Esophagus squamous epithelium (tissue), 5 donors: ENCODE measurements around the gene PSAPL1. TPM values are rescaled to one million over a fixed set of nuclear protein-coding genes. Genes with fewer than 3 reads are reported as not detected.
A peak's percentile ranks its signal among the peaks of the same experiment; 100 is the strongest.

ENCODE experiments used
- DNase-seq: peaks from one replicate; lab custom pipeline; 2025; lab: John Stamatoyannopoulos, UW
- H3K27ac ChIP-seq, 4 donors: fragments of 200-600 bp; sonication (generic); one replicate each; pipeline ENCODE4 v1.5.1; 2016 to 2019; ENCODE audit warnings: mild to moderate bottlenecking in 1 of 4
- H3K27me3 ChIP-seq, 4 donors: fragments of 200-600 bp; sonication (generic); 1 replicate in 3 of 4; 2 replicates in 1 of 4; pipeline versions ENCODE4 v1.5.1 to v1.6.0; 2017 to 2021; ENCODE audit warnings: antibody characterized with exemption in 1 of 4
- H3K36me3 ChIP-seq, 3 donors: fragments of 200-600 bp; sonication (generic); one replicate each; pipeline ENCODE4 v1.5.1; 2016 to 2019
- H3K4me1 ChIP-seq, 3 donors: fragments of 200-600 bp; sonication (generic); one replicate each; pipeline ENCODE4 v1.5.1; 2017 to 2019
- H3K4me3 ChIP-seq, 4 donors: fragments of 200-600 bp; sonication (generic); 1 replicate in 3 of 4; 2 replicates in 1 of 4; pipeline ENCODE4 v1.5.1; 2016 to 2019; ENCODE audit warnings: mild to moderate bottlenecking in 2 of 4, moderate library complexity in 1 of 4
- H3K9me3 ChIP-seq, 3 donors: fragments of 200-600 bp; sonication (generic); one replicate each; pipeline ENCODE4 v1.5.1; 2016 to 2019
- POLR2A ChIP-seq, 4 donors: fragments of 450-650 bp; IDR thresholded peaks; one replicate each; pipeline ENCODE4 v1.6.1; 2017; ENCODE audit warnings: antibody characterized with exemption in 4 of 4, mild to moderate bottlenecking in 4 of 4, moderate library complexity in 3 of 4
- WGBS, 2 donors: methylation state at CpG; one replicate each; pipeline ENCODE4 v1.1.5; 2018; 5-methylcytosine and 5-hydroxymethylcytosine counted together
- intact Hi-C: fragments of 100-400 bp; cut with DNase I; formaldehyde crosslinking; loops from one replicate; pipeline ENCODE4 v1.15.0; 2022
- total RNA-seq, 4 donors: library from RNA; depleted of rRNA; stranded (reverse); fragments of >200 nt; gene quantifications; one replicate each; pipeline ENCODE4 v1.1.0, GENCODE V29; 2016
- TF ChIP-seq, protein P1 (sequence below), 6 experiments: fragments of 450-650 bp in 4 of 6; fragments of 200-600 bp in 2 of 6; sonication (generic) in 2 of 6; IDR thresholded peaks; one replicate each; pipeline ENCODE4 v1.5.1; 2016 to 2019; ENCODE audit warnings: antibody characterized with exemption in 6 of 6, mild to moderate bottlenecking in 4 of 6, moderate library complexity in 4 of 6
- donor health status: DM: yes; HTN: yes; CAD: no.

PSAPL1 gene
- total RNA-seq, 4 donors from 2014 or later: under 0.01 to 0.15 (median 0.09) TPM; not detected in 1

DNA sequence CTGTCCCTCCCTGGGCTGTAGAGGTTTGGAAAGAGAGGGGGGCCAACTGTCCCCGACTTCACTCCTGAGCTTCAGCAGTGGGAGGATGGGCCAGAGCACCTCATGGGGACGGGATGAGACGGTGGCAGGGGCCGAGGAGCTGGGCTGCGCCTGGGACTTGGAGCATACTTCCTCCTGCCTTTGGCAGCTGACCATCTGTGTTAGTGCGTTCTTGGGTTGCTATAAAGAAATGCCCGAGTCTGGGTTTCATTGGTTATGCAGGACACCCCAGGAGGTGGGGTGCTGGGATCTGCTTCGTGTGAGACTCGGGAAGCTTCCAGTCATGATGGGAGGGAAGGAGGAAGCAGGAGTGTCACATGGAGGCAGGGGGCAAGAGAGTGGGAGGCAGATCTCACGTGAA, 7.4 kb downstream of the PSAPL1 start:
- H3K27me3 ChIP-seq: peaks cover 0 to 1% (median 0%) of the 10 kb centered on the region in 4 donors
- intact Hi-C loops: no loop called here
- DNase-seq: no peak
- no peaks in the 10 kb centered on the region for H3K36me3 ChIP-seq
- TF ChIP-seq POLR2A (IDR thresholded peaks at IDR 0.05): no peak
- TF ChIP-seq, protein P1, sequence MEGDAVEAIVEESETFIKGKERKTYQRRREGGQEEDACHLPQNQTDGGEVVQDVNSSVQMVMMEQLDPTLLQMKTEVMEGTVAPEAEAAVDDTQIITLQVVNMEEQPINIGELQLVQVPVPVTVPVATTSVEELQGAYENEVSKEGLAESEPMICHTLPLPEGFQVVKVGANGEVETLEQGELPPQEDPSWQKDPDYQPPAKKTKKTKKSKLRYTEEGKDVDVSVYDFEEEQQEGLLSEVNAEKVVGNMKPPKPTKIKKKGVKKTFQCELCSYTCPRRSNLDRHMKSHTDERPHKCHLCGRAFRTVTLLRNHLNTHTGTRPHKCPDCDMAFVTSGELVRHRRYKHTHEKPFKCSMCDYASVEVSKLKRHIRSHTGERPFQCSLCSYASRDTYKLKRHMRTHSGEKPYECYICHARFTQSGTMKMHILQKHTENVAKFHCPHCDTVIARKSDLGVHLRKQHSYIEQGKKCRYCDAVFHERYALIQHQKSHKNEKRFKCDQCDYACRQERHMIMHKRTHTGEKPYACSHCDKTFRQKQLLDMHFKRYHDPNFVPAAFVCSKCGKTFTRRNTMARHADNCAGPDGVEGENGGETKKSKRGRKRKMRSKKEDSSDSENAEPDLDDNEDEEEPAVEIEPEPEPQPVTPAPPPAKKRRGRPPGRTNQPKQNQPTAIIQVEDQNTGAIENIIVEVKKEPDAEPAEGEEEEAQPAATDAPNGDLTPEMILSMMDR (IDR thresholded peaks at IDR 0.05): no peak
- H3K4me3 ChIP-seq: no peak overlapping the region
- 75 to 81% methylated on average over 2 to 9 of the region's 10 CpGs for WGBS, 2 donors
- H3K9me3 ChIP-seq: no peaks in the 10 kb centered on the region
- no peak overlapping the region for H3K27ac ChIP-seq
- H3K4me1 ChIP-seq: peaks cover 2 to 37% (median 6%) of the 10 kb centered on the region in 3 donors

- intact Hi-C loops: no loop called here
- peaks cover 0 to 30% (median 6%) of the 10 kb centered on the region in 3 donors for H3K4me1 ChIP-seq
- no peak overlapping the region for H3K4me3 ChIP-seq
- H3K27me3 ChIP-seq: peaks cover 0 to 8% (median 0%) of the 10 kb centered on the region in 4 donors
- no peaks in the 10 kb centered on the region for H3K9me3 ChIP-seq
- TF ChIP-seq, protein P1 (IDR thresholded peaks at IDR 0.05): no peak
- no peak for TF ChIP-seq POLR2A (IDR thresholded peaks at IDR 0.05)
- H3K27ac ChIP-seq: no peak overlapping the region
- H3K36me3 ChIP-seq: no peaks in the 10 kb centered on the region
- DNase-seq: no peak
- WGBS, 2 donors: 98% methylated on average over 7 of the region's 20 CpGs; no CpG with 5 or more reads in 1 of the 2 donors
Measured at GRCh38 chr4:7426525-7427171, 8.1 kb downstream of the PSAPL1 start.

DNA sequence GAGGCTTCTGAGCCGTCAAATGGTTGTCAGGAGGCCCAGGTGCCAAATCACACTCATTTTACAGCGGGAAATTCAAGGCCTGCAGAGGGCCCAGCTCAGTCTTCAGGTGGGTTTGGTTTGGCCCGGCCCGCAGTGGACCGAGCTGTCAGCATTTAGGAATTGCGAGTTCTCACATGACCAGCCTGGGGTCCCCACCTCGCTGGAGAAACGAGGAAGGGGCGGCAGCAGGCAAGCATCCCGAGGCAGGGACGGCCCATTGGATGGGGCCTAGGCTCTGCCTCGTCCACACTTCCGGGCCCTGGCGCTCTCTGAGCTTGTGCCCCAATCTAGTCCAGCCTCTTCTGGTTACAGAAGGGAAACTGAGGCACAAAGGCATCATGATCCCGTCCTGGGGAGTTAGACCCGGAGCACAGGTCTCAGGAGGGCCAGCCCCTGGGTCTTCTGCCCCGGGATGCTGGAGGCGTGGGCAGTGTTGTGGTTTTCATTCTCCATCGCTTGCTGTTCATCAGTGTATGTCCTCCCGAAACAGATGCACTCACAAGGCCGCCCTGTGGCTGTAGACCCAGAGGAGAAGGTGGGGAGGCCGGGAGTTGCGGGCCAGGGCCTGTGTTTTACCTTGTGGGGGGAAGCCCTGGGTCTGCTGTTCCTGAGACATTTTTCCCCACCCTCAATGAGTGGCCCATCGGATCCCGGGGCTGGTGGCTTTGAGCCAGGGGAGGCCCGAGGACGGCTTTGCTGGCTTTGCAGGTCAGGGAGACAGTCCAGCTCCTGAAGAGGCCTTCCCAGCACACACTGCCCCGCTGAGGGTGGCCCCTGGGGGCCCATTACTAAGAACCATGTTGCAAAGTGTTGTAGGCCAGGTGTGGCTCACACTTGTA, 8.9 kb downstream of the PSAPL1 start:
- 69 to 87% methylated on average over 6 to 8 of the region's 28 CpGs for WGBS, 2 donors
- intact Hi-C loops: no loop called here
- Histone ChIP-seq H3K9me3 (no peaks in the 10 kb centered on the region), H3K27ac (no peak overlapping the region), H3K4me1 (peaks cover 0 to 25% (median 6%) of the 10 kb centered on the region in 3 donors), H3K27me3 (peaks cover 0 to 11% (median 0%) of the 10 kb centered on the region in 4 donors), H3K36me3 (no peaks in the 10 kb centered on the region), H3K4me3 (peak overlapping the region in 1 of 4 donors; percentile 17)
- DNase-seq: no peak
- TF ChIP-seq POLR2A (IDR thresholded peaks at IDR 0.05): no peak
- TF ChIP-seq, protein P1 (IDR thresholded peaks at IDR 0.05): no peak

- no peak for TF ChIP-seq POLR2A (IDR thresholded peaks at IDR 0.05)
- TF ChIP-seq, protein P1 (IDR thresholded peaks at IDR 0.05): no peak
- H3K4me3 ChIP-seq: peak overlapping the region in 1 of 4 donors; percentile 17
- no peaks in the 10 kb centered on the region for H3K9me3 ChIP-seq
- intact Hi-C loops: no loop called here
- no peaks in the 10 kb centered on the region for H3K36me3 ChIP-seq
- 91% methylated on average over 4 of the region's 13 CpGs; no CpG with 5 or more reads in 1 of the 2 donors for WGBS, 2 donors
- no peak overlapping the region for H3K27ac ChIP-seq
- H3K27me3 ChIP-seq: peaks cover 0 to 11% (median 0%) of the 10 kb centered on the region in 4 donors
- peaks cover 0 to 28% (median 6%) of the 10 kb centered on the region in 3 donors for H3K4me1 ChIP-seq
- no peak for DNase-seq
Measured at GRCh38 chr4:7425124-7425523, 9.6 kb downstream of the PSAPL1 start.
